Stimulated activated CD4-positive, alpha-beta T cell treated with anti-CD3 and anti-CD28 coated beads, Interleukin-1b, Interleukin-23, amount 100 ng/mL, for 24 hours (primary cell): ENCODE results near the gene RNF220.

ENCODE experiments used
- DNase-seq, 4 experiments: peaks; one replicate each; pipeline ENCODE4 v3.0.0-alpha.2; 2020; ENCODE audit warnings: low read depth in 4 of 4, low spot score in 1 of 4

Gene RNF220

DNA sequence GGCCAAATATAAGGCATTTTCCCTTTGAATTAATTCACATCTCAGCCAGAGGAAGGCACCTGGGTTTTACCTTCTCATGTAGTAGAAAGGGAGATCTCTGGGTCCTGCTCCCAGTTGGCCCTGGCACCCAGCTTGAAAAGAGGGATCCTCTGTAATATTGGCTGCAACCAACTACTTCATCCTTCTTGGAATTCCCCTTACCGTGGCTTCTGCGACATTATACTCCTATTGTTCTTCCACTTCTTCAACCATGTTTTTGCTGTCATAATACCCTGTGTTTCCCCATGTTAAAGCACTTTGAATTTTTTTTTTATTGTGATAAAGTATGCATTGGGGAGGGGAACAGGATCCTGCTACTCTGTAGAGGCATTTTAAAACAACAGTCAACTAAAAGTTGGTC, 26.8 kb downstream of the RNF220 start:
- DNase-seq, result no peak

GRCh38 chr1:44433209-44433608, 28.2 kb downstream of the RNF220 start:
- DNase-seq, result no peak

- no peak for DNase-seq
Observed at GRCh38 chr1:44436401-44437106, 31.5 kb downstream of the RNF220 start.

GRCh38 chr1:44437107-44437716, 32.2 kb downstream of the RNF220 start:
- DNase-seq, result no peak

DNA sequence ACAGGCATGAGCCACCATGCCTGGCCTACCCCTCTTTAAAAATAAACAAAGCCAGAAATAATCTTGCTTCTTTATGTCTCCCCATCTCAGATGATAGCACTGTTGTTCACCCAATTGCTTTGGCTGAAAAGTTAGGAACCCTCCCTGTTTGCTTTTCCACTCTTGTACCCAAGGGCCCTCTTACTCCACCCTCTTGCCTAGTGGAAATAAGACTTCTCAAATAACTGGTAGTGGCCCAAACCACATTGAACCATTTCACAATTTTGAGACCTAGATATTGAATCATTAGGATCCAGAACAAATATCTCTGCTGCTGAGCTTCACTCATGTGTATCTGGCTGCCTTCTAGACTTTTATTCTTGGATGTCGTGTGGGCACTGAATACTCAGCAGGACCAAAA, 37.7 kb downstream of the RNF220 start:
- no peak for DNase-seq

DNA sequence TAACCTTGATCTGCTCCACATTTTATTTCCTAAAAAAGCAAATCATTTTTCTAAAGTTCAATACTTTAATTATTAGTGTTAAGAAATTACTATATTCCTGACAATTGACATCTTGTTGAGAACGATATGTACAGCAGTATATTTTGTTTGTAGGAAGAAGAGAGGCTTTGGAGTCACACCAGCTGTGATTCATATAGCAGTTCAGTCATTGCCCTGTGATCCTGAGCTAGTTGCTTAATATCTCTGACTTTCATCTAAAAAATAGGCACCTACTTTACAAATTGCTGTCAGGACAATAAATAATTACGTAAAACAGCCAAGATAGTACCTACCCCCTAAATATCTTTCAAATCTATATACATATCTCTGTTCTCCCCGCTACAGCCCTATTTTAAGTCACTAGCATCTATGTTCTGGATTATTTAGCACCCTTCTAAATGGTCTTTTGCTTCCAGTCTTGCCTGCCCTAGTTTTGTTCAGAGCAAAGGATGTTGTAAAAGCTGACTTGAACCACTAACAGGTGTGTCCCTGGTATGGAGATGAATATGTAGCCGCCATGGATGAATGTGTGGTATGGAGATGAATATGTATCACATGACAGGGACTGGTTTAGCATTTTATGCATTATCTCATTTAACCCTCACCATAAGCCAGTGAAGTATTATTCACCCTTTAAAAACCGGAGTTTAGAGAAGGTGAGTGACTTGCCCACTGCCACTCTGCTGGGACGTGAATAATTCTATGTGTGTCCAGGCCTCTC, 42.2 kb downstream of the RNF220 start:
- no peak for DNase-seq

- no peak for DNase-seq
Observed at GRCh38 chr1:44453798-44454349, 48.8 kb downstream of the RNF220 start.

DNA sequence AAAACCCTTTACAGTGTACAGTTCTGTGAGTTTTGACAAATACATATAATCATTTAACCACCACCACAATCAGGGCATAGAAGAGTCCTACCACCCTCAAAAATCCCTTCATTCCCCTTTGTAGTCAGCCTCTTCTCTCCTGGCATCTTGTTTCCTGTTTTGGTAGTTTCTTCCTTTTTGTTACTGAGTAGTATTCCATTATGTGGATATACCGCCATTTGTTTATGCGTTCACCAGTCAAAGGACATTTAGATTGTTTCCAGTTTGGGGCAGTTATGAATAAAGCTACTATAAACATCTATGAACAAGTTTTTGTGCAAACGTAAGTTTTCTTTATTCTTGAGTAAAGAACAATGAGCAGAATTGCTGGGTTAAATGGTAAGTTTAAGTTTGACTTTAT, 49.6 kb downstream of the RNF220 start:
- no peak for DNase-seq

DNA sequence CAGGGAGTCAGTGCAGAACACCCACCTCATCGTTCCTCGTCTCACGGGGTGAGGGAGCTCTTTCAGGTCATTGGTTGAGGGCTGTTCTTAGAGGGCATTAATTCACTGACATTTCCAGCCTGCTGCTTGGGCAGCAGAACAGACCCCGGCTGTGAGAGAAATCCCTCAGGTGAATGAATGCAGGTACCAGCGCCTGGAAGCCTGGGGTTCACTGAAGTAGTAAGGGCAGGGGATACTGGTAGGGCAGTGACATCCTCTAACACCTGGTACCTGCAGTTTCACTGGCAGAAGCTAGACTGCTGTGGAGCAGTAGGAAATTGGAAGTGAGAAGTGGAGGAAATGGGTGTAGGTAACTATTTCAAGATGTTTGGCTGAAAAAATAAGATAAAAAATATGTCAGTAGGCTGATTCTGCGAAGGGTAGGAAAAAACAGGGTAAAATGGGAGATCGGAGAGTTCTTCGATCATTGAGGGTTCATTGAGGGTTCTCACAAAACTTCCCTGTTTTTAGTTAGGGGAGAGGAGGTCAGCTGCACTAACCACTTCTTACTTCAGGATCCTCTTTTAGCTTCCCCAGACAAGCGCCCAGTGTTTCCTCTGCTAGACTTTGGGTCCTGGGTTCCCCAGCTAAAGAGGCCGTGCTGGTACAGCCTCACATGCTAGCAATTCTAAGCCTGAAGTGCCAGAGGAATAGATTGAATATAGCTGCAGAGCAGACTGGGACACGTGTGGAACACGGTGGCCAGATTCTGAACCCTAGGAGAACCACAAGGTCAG, 55.2 kb downstream of the RNF220 start:
- no peak for DNase-seq

DNA sequence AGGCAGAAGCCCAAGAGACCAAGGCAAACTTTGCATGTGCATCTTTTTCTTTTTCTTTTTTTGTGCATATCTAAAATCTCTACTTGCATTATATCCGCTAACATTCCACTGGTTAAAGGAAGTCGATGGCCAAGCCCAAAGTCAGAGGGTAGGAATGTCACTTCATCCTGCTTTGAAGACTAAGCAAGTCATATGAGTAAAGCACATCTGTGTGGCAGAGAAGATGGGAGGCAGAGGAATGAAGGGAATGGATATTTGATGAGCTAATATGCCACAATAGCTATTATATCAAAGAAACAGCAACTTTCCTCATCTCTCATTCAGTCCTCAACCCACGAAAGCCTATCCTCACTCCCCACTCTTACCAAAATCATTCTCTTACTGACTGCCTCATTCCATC, 59.3 kb downstream of the RNF220 start:
- DNase-seq, result no peak

DNA sequence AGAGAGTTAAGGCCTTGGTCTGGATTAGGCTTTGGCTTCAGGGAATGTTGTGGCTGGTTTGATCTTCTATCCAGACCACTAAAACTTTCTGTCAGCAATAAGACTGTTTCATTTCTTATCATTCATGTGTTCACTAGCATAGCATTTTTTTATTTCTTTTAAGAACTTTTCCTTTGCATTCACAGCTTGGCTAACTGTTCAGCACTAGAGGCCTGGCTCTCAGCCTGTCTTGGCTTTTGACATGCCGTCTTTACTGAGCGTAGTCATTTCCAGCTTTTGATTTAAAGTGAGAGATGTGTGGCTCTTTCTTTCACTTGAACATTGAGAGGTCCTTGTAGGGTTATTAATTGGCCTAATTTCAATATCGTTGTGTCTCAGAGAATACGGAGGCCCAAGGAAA, 62.5 kb downstream of the RNF220 start:
- no peak for DNase-seq

DNA sequence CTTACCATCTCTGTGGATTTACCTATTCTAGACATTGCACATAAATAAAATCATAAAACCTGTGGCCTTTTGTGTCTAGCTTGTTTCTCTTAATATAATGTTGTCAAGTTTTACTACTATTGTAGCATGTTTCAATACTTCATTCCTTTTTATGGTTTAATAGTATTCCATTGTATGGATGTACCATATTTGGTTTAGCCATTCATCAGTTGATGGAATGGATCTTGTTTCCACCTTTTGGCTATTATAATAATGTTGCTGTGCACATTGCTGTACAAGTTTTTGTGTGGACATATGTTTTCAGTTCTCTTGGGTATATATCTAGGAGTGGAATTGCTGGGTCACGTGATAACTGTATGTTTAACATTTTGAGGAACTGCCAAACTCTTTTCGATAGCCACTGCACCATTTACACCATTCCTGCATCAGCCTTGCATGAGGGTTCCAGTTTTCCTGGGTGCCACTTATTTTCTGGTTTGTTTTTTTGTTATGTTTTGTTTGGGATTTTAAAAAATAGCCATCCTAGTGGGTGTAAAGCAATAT, 66.9 kb downstream of the RNF220 start:
- DNase-seq, result no peak

- DNase-seq, result no peak
Observed at GRCh38 chr1:44472620-44473525, 67.8 kb downstream of the RNF220 start.

- DNase-seq, result no peak
Observed at GRCh38 chr1:44476891-44477290, 71.8 kb downstream of the RNF220 start.

DNA sequence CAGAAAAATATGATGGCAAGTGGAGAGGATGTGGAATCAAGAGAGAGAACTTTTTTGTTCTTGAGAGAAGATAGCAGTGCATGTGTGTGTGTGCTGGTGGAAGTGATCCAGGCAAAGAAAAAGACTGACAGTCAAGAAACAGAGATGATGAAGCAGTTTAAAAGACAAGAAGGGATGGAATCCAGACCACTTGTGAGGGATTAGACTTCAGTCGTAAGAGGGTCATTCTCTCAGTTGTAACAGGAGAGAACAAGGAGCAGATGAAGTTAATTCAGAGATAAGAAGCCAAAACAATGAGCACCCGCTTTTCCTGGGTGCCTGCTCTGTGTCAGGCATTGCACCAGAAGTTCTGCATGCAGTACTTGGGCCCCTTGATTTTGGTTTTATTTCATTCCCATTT, 76.6 kb downstream of the RNF220 start:
- no peak for DNase-seq

- no peak for DNase-seq
Observed at GRCh38 chr1:44483089-44483874, 78.2 kb downstream of the RNF220 start.

DNA sequence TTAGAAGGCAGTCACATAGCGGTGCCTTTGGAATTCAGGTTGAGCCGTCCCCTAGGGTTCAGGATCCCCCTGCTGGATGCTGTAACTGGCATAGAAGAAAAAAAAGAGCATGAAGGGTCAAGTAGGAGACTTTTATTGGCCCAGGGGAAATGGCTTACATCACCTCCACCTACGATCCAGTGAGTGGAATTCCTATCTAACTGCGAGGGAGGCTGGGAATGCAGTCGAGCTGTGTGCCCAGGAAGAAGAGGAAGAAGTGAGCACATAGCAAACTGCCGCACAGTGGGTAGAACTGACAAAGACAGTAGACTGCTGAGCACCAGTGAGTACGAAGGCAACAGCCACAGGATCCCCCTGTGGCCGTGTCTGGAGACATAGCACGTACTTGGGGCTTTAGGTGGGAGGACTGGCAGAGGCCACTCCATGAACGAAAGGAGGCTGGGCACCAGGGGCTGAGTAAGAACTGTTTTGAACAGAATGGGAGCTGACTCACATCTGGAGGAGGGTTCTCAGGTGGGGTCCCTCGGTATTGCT, 79.2 kb downstream of the RNF220 start:
- DNase-seq, result no peak

DNA sequence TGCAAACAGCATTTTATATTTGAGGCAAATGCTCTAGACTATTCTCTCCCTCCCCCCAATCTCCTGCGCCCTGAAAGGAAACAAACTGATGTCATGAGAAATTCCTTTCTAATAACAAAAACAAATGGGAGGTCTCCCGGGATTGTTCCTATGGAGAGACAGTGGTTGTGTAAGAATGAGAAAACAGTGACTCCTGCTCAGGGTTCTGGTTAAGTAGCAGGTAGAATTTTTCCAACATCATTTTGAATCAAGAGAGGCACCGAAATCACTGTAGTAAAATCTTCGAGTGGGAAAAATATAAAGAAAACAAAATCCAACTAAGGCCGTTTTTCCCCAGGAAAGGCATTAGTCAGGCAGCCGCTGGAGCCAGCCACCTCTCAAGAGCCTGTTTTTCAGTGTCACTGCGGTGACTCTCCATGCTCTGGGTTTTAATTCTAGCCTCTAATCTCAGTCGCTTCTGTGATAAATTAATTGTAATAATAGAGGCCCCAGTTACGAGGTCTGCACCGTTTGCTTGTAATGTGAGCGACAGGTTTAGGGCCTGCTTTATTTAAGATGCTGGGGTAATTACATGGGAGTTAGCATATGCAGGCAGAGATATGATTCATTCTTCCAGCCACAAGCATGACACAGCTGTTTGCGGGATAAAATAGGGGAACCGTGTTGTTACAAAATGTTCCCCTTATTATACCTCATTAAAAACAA, 80.3 kb downstream of the RNF220 start:
- DNase-seq, result no peak
